GM12878 (cell line): ENCODE measurements around the gene OAS1. TPM values are rescaled to one million over a fixed set of nuclear protein-coding genes. Genes with fewer than 3 reads are reported as not detected.
A peak's percentile ranks its signal among the peaks of the same experiment; 100 is the strongest.

Source experiments
- BACH1 ChIP-seq: fragments of 450-650 bp; IDR thresholded peaks from 2 replicates; pipeline ENCODE4 v1.6.1; 2017; ENCODE audit warnings: mild to moderate bottlenecking, borderline replicate concordance
- BCL11A ChIP-seq: IDR thresholded peaks from 2 replicates; pipeline ENCODE4 v1.6.1; 2011; ENCODE audit warnings: low read depth, low read length
- E2F4 ChIP-seq: IDR thresholded peaks from 2 replicates; pipeline ENCODE4 v1.6.1; 2012; ENCODE audit warnings: low read depth, low read length, improper control_type of control experiment
- IKZF2 ChIP-seq, 2 experiments: fragments of 450-650 bp; IDR thresholded peaks; 2 replicates each; pipeline ENCODE4 v1.6.1; 2017; ENCODE audit warnings: mild to moderate bottlenecking in 2 of 2, moderate library complexity in 2 of 2
- JUND ChIP-seq: IDR thresholded peaks from 2 replicates; pipeline ENCODE4 v1.6.1; 2012; ENCODE audit warnings: low read depth, mild to moderate bottlenecking, low read length, improper control_type of control experiment, moderate library complexity
- LARP7 ChIP-seq: fragments of 450-650 bp; IDR thresholded peaks from 2 replicates; pipeline ENCODE4 v1.6.1; 2017; ENCODE audit warnings: mild to moderate bottlenecking
- MEF2B ChIP-seq: fragments of 450-650 bp; IDR thresholded peaks from 2 replicates; pipeline ENCODE4 v1.6.1; 2018; ENCODE audit warnings: mild to moderate bottlenecking, moderate library complexity; ENCODE audit not compliant: partially characterized antibody, poor library complexity, severe bottlenecking
- MYB ChIP-seq: fragments of 150-350 bp; IDR thresholded peaks from 2 replicates; pipeline ENCODE4 v1.6.1; 2014; ENCODE audit warnings: mild to moderate bottlenecking, low read depth, low read length, borderline replicate concordance
- MYC ChIP-seq: IDR thresholded peaks from 2 replicates; pipeline ENCODE4 v1.6.1; 2011; ENCODE audit warnings: mild to moderate bottlenecking, low read length, moderate library complexity, inconsistent platforms; ENCODE audit not compliant: insufficient read depth, insufficient replicate concordance, insufficient read length, severe bottlenecking
- NFIC ChIP-seq: IDR thresholded peaks from 2 replicates; pipeline ENCODE4 v1.6.1; 2012; ENCODE audit warnings: low read depth, mild to moderate bottlenecking, inconsistent platforms, low read length, moderate library complexity
- POLR2AphosphoS2 ChIP-seq: IDR thresholded peaks from 2 replicates; pipeline ENCODE4 v1.6.1; 2011; ENCODE audit warnings: low read depth, mild to moderate bottlenecking, low read length, improper control_type of control experiment, moderate library complexity
- RELB ChIP-seq: fragments of 450-650 bp; IDR thresholded peaks from 2 replicates; pipeline ENCODE4 v1.6.1; 2017; ENCODE audit warnings: low read depth, mild to moderate bottlenecking, moderate library complexity
- SIX5 ChIP-seq: IDR thresholded peaks from 2 replicates; pipeline ENCODE4 v1.6.1; 2011; ENCODE audit warnings: mild to moderate bottlenecking, low read depth, low read length, moderate library complexity; ENCODE audit not compliant: severe bottlenecking
- SMARCA5 ChIP-seq: fragments of 450-650 bp; IDR thresholded peaks from 2 replicates; pipeline ENCODE4 v1.6.1; 2017; ENCODE audit warnings: mild to moderate bottlenecking
- STAT3 ChIP-seq: IDR thresholded peaks from 2 replicates; pipeline ENCODE4 v1.6.1; 2011; ENCODE audit warnings: low read depth, low read length, improper control_type of control experiment
- TAF1 ChIP-seq: IDR thresholded peaks from 2 replicates; pipeline ENCODE4 v1.6.1; 2011; ENCODE audit warnings: mild to moderate bottlenecking, low read depth, low read length, borderline replicate concordance
- ZBTB40 ChIP-seq: fragments of 450-650 bp; IDR thresholded peaks from 2 replicates; pipeline ENCODE4 v1.6.1; 2016; ENCODE audit warnings: mild to moderate bottlenecking, moderate library complexity, borderline replicate concordance
- ZZZ3 ChIP-seq: IDR thresholded peaks from 2 replicates; pipeline ENCODE4 v1.6.1; 2011; ENCODE audit warnings: low read depth; ENCODE audit not compliant: control insufficient read depth, insufficient read length
- polyA plus RNA-seq, 11 experiments: library from polyadenylated mRNA; depleted of rRNA in 4 of 11; unstranded in 6 of 11; stranded (reverse) in 5 of 11; fragments of >200 nt; fragmentation: Nextera tagmentation in 4 of 11; fragmentation: Illumina TruSeq in 1 of 11; extraction: Ambion mirVana in 4 of 11; extraction: Trizol in 1 of 11; gene quantifications; 1 replicate in 1 of 11; 2 replicates in 10 of 11; pipeline versions ENCODE4 v1.2.1 to v1.2.3, GENCODE V29; 2011 to 2016; ENCODE audit warnings: inconsistent platforms in 2 of 11, missing spikeins in 2 of 11, low read depth in 1 of 11
- total RNA-seq, 4 experiments: library from RNA; depleted of rRNA in 3 of 4; stranded (reverse); fragments of >200 nt in 3 of 4; fragmentation: Illumina TruSeq in 1 of 4; extraction: Trizol in 1 of 4; gene quantifications; 2 replicates each; pipeline versions ENCODE4 v1.2.1 to v1.2.3, GENCODE V29; 2013 to 2021
- TF ChIP-seq, protein P1 (sequence below): fragments of 450-650 bp; IDR thresholded peaks from 2 replicates; pipeline ENCODE4 v1.6.1; 2017; ENCODE audit warnings: mild to moderate bottlenecking, moderate library complexity

The OAS1 gene
- total and polyA plus RNA-seq, 10 of the 15 experiments (the other 5 are each of a cell fraction or from before 2014, with no cell fraction given): 44.7 to 287 (median 64.3) TPM

DNA sequence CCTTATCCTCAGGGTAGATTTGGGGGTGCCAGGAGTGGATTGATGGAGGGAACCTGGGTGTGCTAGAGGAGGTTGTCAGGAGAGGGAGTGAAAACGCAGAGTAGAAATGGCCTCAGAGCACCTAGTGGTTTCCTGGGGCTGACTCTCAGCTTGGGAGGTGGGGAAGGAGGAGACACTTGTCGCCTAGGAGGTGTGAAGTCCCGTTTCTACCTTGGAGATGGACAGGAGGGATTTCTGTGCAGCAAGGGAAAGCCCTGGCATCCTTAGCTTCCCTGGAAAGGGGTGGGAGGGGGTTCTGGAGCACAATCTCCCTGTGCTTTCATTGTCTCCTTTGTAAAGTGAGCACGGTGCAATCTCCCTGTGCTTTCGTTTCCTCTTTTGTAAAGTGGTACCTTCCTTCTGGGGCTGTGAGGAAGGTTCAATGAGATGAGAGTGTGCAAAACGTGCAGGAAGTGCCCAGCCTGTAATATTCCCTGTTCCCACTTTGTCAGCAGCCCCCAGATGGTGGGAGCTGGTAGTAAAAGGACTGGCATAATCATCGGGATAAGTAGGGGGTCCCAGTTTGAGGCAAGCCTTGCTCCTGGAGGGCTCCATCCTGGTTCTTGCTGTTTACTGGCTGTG, 33.1 kb downstream of the OAS1 start (continued):
- TF ChIP-seq ZBTB40: no peak
- no peak for TF ChIP-seq MYB
- no peak for TF ChIP-seq SIX5
- no peak for TF ChIP-seq JUND
- TF ChIP-seq NFIC: no peak
- no peak for TF ChIP-seq BCL11A
- TF ChIP-seq MEF2B: no peak
- peak; percentile 85 for TF ChIP-seq RELB
- 0 out of 2 replicates have a peak, but pooled peaks have one; percentile 14 for TF ChIP-seq BACH1
- TF ChIP-seq SMARCA5: no peak; the same call in 1 of the 2 replicates
- TF ChIP-seq, protein P1, sequence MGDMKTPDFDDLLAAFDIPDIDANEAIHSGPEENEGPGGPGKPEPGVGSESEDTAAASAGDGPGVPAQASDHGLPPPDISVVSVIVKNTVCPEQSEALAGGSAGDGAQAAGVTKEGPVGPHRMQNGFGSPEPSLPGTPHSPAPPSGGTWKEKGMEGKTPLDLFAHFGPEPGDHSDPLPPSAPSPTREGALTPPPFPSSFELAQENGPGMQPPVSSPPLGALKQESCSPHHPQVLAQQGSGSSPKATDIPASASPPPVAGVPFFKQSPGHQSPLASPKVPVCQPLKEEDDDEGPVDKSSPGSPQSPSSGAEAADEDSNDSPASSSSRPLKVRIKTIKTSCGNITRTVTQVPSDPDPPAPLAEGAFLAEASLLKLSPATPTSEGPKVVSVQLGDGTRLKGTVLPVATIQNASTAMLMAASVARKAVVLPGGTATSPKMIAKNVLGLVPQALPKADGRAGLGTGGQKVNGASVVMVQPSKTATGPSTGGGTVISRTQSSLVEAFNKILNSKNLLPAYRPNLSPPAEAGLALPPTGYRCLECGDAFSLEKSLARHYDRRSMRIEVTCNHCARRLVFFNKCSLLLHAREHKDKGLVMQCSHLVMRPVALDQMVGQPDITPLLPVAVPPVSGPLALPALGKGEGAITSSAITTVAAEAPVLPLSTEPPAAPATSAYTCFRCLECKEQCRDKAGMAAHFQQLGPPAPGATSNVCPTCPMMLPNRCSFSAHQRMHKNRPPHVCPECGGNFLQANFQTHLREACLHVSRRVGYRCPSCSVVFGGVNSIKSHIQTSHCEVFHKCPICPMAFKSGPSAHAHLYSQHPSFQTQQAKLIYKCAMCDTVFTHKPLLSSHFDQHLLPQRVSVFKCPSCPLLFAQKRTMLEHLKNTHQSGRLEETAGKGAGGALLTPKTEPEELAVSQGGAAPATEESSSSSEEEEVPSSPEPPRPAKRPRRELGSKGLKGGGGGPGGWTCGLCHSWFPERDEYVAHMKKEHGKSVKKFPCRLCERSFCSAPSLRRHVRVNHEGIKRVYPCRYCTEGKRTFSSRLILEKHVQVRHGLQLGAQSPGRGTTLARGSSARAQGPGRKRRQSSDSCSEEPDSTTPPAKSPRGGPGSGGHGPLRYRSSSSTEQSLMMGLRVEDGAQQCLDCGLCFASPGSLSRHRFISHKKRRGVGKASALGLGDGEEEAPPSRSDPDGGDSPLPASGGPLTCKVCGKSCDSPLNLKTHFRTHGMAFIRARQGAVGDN: no peak
- TF ChIP-seq MYC: no peak
- TF ChIP-seq LARP7: peak; percentile 31; the same call in 1 of the 2 replicates
- TF ChIP-seq TAF1: no peak; the same call in 1 of the 2 replicates
- TF ChIP-seq ZZZ3: no peak
- 0 out of 2 replicates have a peak, but pooled peaks have one; percentile 57 for TF ChIP-seq STAT3
- TF ChIP-seq E2F4: no peak
- no peak for TF ChIP-seq POLR2AphosphoS2
- TF ChIP-seq IKZF2 (IDR thresholded peaks at IDR 0.05): peak; percentile 86 to 90
